H9 (cell line): Measurements from ENCODE around the gene RNU7-1. TPM values are rescaled to one million over a fixed set of nuclear protein-coding genes. Genes with fewer than 3 reads are reported as not detected.

Experiments used
- DNase-seq: peaks from one replicate; pipeline ENCODE4 v3.0.0-alpha.2; 2017
- H2AFZ ChIP-seq: one replicate; pipeline ENCODE4 v1.6.1; 2013; ENCODE audit warnings: mild to moderate bottlenecking, low read length, control low read depth, moderate library complexity
- H2AK5ac ChIP-seq: 2 replicates; pipeline ENCODE4 v1.6.1; 2013; ENCODE audit warnings: low read length, control low read depth, mixed read lengths; ENCODE audit not compliant: insufficient read length
- H2BK120ac ChIP-seq: one replicate; pipeline ENCODE4 v1.6.1; 2013; ENCODE audit warnings: low read depth, mild to moderate bottlenecking, low read length, control low read depth, inconsistent platforms; ENCODE audit not compliant: poor library complexity, severe bottlenecking
- H2BK12ac ChIP-seq: 2 replicates; pipeline ENCODE4 v1.6.1; 2013; ENCODE audit warnings: low read length, control low read depth, mixed read lengths, low read depth; ENCODE audit not compliant: insufficient read length
- H2BK15ac ChIP-seq: 2 replicates; pipeline ENCODE4 v1.6.1; 2013; ENCODE audit warnings: low read depth, low read length, control low read depth
- H2BK20ac ChIP-seq: one replicate; pipeline ENCODE4 v1.6.1; 2013; ENCODE audit warnings: low read depth, mild to moderate bottlenecking, low read length, control low read depth, inconsistent platforms; ENCODE audit not compliant: poor library complexity, severe bottlenecking
- H2BK5ac ChIP-seq: 2 replicates; pipeline ENCODE4 v1.6.1; 2013; ENCODE audit warnings: low read length, control low read depth, mixed read lengths; ENCODE audit not compliant: insufficient read length
- H3K14ac ChIP-seq: 2 replicates; pipeline ENCODE4 v1.6.1; 2013; ENCODE audit warnings: low read length, control low read depth; ENCODE audit not compliant: insufficient read depth
- H3K18ac ChIP-seq: 2 replicates; pipeline ENCODE4 v1.6.1; 2013; ENCODE audit warnings: low read depth, mild to moderate bottlenecking, mixed read lengths, low read length, control low read depth; ENCODE audit not compliant: insufficient read length
- H3K23ac ChIP-seq: 2 replicates; pipeline ENCODE4 v1.6.1; 2013; ENCODE audit warnings: low read length, control low read depth, mixed read lengths, low read depth; ENCODE audit not compliant: insufficient read length
- H3K23me2 ChIP-seq: 2 replicates; pipeline ENCODE4 v1.6.1; 2013; ENCODE audit warnings: low read depth, mild to moderate bottlenecking, mixed read lengths, low read length, control low read depth; ENCODE audit not compliant: insufficient read length, poor library complexity, severe bottlenecking
- H3K27ac ChIP-seq: 2 replicates; pipeline ENCODE4 v1.5.1; 2013; ENCODE audit warnings: low read length, control low read depth, mixed read lengths, low read depth; ENCODE audit not compliant: insufficient read length
- H3K27me3 ChIP-seq: 2 replicates; pipeline ENCODE4 v1.6.1; 2013; ENCODE audit warnings: low read length, control low read depth, inconsistent platforms; ENCODE audit not compliant: insufficient read depth
- H3K4ac ChIP-seq: 2 replicates; pipeline ENCODE4 v1.6.1; 2013; ENCODE audit warnings: low read depth, mild to moderate bottlenecking, control low read depth, inconsistent platforms, low read length, moderate library complexity
- H3K4me1 ChIP-seq: 2 replicates; pipeline ENCODE4 v1.6.1; 2013; ENCODE audit warnings: low read length, control low read depth, inconsistent platforms; ENCODE audit not compliant: insufficient read depth
- H3K4me2 ChIP-seq: 2 replicates; pipeline ENCODE4 v1.6.1; 2013; ENCODE audit warnings: low read length, control low read depth, mixed read lengths; ENCODE audit not compliant: insufficient read length, insufficient read depth
- H3K56ac ChIP-seq: 2 replicates; pipeline ENCODE4 v1.6.1; 2013; ENCODE audit warnings: low read depth, mild to moderate bottlenecking, mixed read lengths, low read length, control low read depth; ENCODE audit not compliant: insufficient read length
- H3K79me1 ChIP-seq: 2 replicates; pipeline ENCODE4 v1.6.1; 2013; ENCODE audit warnings: low read depth, mild to moderate bottlenecking, moderate library complexity, low read length, control low read depth, inconsistent platforms; ENCODE audit not compliant: insufficient read depth, poor library complexity, severe bottlenecking
- H3K79me2 ChIP-seq: 2 replicates; pipeline ENCODE4 v1.6.1; 2013; ENCODE audit warnings: low read length, control low read depth, inconsistent platforms; ENCODE audit not compliant: insufficient read depth
- H3K9ac ChIP-seq: 2 replicates; pipeline ENCODE4 v1.6.1; 2013; ENCODE audit warnings: low read length, control low read depth, mixed read lengths; ENCODE audit not compliant: insufficient read length; ENCODE audit errors: extremely low read depth
- H3K9me3 ChIP-seq: one replicate; pipeline ENCODE4 v1.6.1; 2013; ENCODE audit warnings: low read depth, low read length, inconsistent platforms; ENCODE audit not compliant: control insufficient read depth
- H3T11ph ChIP-seq: one replicate; pipeline ENCODE4 v1.6.1; 2013; ENCODE audit warnings: mild to moderate bottlenecking, low read length, control low read depth, inconsistent platforms
- H4K20me1 ChIP-seq: one replicate; pipeline ENCODE4 v1.6.1; 2013; ENCODE audit not compliant: control insufficient read depth, insufficient read length, insufficient read depth
- H4K5ac ChIP-seq: 2 replicates; pipeline ENCODE4 v1.6.1; 2013; ENCODE audit warnings: low read depth, mild to moderate bottlenecking, mixed read lengths, low read length, control low read depth; ENCODE audit not compliant: insufficient read length
- H4K8ac ChIP-seq: replicated peaks from 2 replicates; pipeline ENCODE4 v1.6.1; 2013; ENCODE audit warnings: low read length, control low read depth, mixed read lengths, low read depth; ENCODE audit not compliant: insufficient read length
- H4K91ac ChIP-seq: 2 replicates; pipeline ENCODE4 v1.6.1; 2013; ENCODE audit warnings: low read depth, mild to moderate bottlenecking, moderate library complexity, mixed read lengths, low read length, control low read depth; ENCODE audit not compliant: insufficient read length
- H3K27ac Mint-ChIP-seq, 3 experiments: 2 replicates in 2 of 3; 3 replicates in 1 of 3; pipeline ENCODE4 v1.8.0; 2020 to 2021; ENCODE audit warnings: mixed read lengths in 3 of 3, mild to moderate bottlenecking in 1 of 3, moderate library complexity in 1 of 3
- H3K27me3 Mint-ChIP-seq: 2 replicates; pipeline ENCODE4 v1.8.0; 2021; ENCODE audit warnings: low read depth, mild to moderate bottlenecking, moderate library complexity, mixed read lengths
- H3K36me3 Mint-ChIP-seq, 3 experiments: 2 replicates in 2 of 3; 3 replicates in 1 of 3; pipeline ENCODE4 v1.8.0; 2020 to 2021; ENCODE audit warnings: low read depth in 3 of 3, mixed read lengths in 3 of 3; ENCODE audit not compliant: insufficient read depth in 1 of 3
- H3K4me1 Mint-ChIP-seq, 2 experiments: 2 replicates each; pipeline ENCODE4 v1.8.0; 2020; ENCODE audit warnings: mixed read lengths in 2 of 2
- H3K4me3 Mint-ChIP-seq, 2 experiments: 2 replicates in 1 of 2; 3 replicates in 1 of 2; pipeline ENCODE4 v1.8.0; 2020 to 2021; ENCODE audit warnings: mild to moderate bottlenecking in 2 of 2, mixed read lengths in 2 of 2, moderate library complexity in 1 of 2
- H3K9me3 Mint-ChIP-seq, 2 experiments: 2 replicates in 1 of 2; 3 replicates in 1 of 2; pipeline ENCODE4 v1.8.0; 2020; ENCODE audit warnings: mild to moderate bottlenecking in 2 of 2, mixed read lengths in 2 of 2, moderate library complexity in 1 of 2
- CTCF ChIP-seq: fragments of 200-600 bp; sonication (generic); conservative IDR thresholded peaks from 3 replicates; pipeline ENCODE4 v1.8.0; 2021; ENCODE audit warnings: antibody characterized with exemption, mild to moderate bottlenecking
- WGBS: extraction: QIAGEN DNeasy Blood & Tissue Kit; methylation state at CpG from one replicate; pipeline ENCODE4 v1.1.7; 2013; ENCODE audit warnings: missing lambda C conversion rate, low lambda C conversion rate, mixed read lengths; ENCODE audit not compliant: insufficient read length; ENCODE audit errors: extremely low coverage; 5-methylcytosine and 5-hydroxymethylcytosine counted together
- total RNA-seq: library from RNA; stranded (reverse); gene quantifications from 2 replicates; pipeline ENCODE4 v1.2.1, GENCODE V29; 2021

Gene RNU7-1
- total RNA-seq, 1 experiment from 2014 or later = not detected

GRCh38 chr12:6909421-6910145 lies 34.0 kb upstream of the RNU7-1 start:
- no peak overlapping the region for H3K23ac ChIP-seq
- WGBS = no CpG with 5 or more reads among the region's 4 CpGs
- Mint-ChIP-seq H3K9me3 (no peaks in the 10 kb centered on the region), H3K4me3 (no peak overlapping the region), H3K36me3 (no peaks in the 10 kb centered on the region; a peak in 1 of 7 replicates), H3K27ac (no peak overlapping the region), H3K4me1 (peaks cover 12 to 15% of the 10 kb centered on the region in 2 experiments), H3K27me3 (peaks cover 23% of the 10 kb centered on the region)
- no peak overlapping the region for H3K56ac ChIP-seq
- no peak overlapping the region for H2BK120ac ChIP-seq
- H4K5ac ChIP-seq = no peak overlapping the region
- H3K9ac ChIP-seq = no peak overlapping the region
- no peak for DNase-seq
- peaks cover 10% of the 10 kb centered on the region for H3K23me2 ChIP-seq
- no peaks in the 10 kb centered on the region for H3K9me3 ChIP-seq
- H2AK5ac ChIP-seq = no peak overlapping the region
- H3K4me1 ChIP-seq = no peaks in the 10 kb centered on the region; the same call in 1 of the 2 replicates
- no peak overlapping the region for H3K18ac ChIP-seq
- H4K20me1 ChIP-seq = no peaks in the 10 kb centered on the region
- no peak overlapping the region for H3K4ac ChIP-seq
- no peak overlapping the region for H2BK5ac ChIP-seq
- H4K91ac ChIP-seq = no peak overlapping the region
- H4K8ac ChIP-seq = no peak overlapping the region
- no peak overlapping the region for H3K4me2 ChIP-seq
- no peaks in the 10 kb centered on the region for H3K79me2 ChIP-seq
- no peak overlapping the region for H3K27ac ChIP-seq
- no peak overlapping the region for H2AFZ ChIP-seq
- H3T11ph ChIP-seq = no peak overlapping the region
- no peaks in the 10 kb centered on the region for H3K79me1 ChIP-seq
- H2BK15ac ChIP-seq = no peak overlapping the region
- H3K14ac ChIP-seq = no peak overlapping the region
- no peak for TF ChIP-seq CTCF
- no peak overlapping the region for H2BK20ac ChIP-seq
- H2BK12ac ChIP-seq = no peak overlapping the region
- H3K27me3 ChIP-seq = no peaks in the 10 kb centered on the region; the same call in 1 of the 2 replicates
